WERI-Rb-1 (cell line): ENCODE measurements around the gene PNO1.

Source experiments
- DNase-seq: peaks from one replicate; pipeline ENCODE4 v3.0.0-alpha.2; 2020
- H3K27ac ChIP-seq: fragments of 250-450 bp; sonication (Bioruptor Pico); 2 replicates; pipeline ENCODE4 v1.5.1; 2020; ENCODE audit warnings: mild to moderate bottlenecking, moderate library complexity
- H3K27me3 ChIP-seq: fragments of 250-450 bp; sonication (Bioruptor Pico); 2 replicates; pipeline ENCODE4 v1.5.1; 2021; ENCODE audit warnings: mild to moderate bottlenecking, low read depth, moderate library complexity; ENCODE audit not compliant: insufficient read depth, severe bottlenecking
- H3K36me3 ChIP-seq: fragments of 250-450 bp; sonication (Bioruptor Pico); 2 replicates; pipeline ENCODE4 v1.5.1; 2020; ENCODE audit warnings: mild to moderate bottlenecking, moderate library complexity
- H3K4me3 ChIP-seq: 2 replicates; pipeline ENCODE4 v1.5.1; 2011; ENCODE audit warnings: low read depth, mild to moderate bottlenecking, control low read depth, low read length
- H3K9me3 ChIP-seq: fragments of 250-450 bp; sonication (Bioruptor Pico); 2 replicates; pipeline ENCODE4 v1.5.1; 2021; ENCODE audit warnings: mild to moderate bottlenecking, moderate library complexity; ENCODE audit not compliant: severe bottlenecking
- TF ChIP-seq, protein P1 (sequence below): IDR thresholded peaks from 2 replicates; pipeline ENCODE4 v1.5.1; 2011; ENCODE audit warnings: low read depth, mild to moderate bottlenecking, control low read depth, inconsistent platforms, low read length

PNO1 gene

DNA sequence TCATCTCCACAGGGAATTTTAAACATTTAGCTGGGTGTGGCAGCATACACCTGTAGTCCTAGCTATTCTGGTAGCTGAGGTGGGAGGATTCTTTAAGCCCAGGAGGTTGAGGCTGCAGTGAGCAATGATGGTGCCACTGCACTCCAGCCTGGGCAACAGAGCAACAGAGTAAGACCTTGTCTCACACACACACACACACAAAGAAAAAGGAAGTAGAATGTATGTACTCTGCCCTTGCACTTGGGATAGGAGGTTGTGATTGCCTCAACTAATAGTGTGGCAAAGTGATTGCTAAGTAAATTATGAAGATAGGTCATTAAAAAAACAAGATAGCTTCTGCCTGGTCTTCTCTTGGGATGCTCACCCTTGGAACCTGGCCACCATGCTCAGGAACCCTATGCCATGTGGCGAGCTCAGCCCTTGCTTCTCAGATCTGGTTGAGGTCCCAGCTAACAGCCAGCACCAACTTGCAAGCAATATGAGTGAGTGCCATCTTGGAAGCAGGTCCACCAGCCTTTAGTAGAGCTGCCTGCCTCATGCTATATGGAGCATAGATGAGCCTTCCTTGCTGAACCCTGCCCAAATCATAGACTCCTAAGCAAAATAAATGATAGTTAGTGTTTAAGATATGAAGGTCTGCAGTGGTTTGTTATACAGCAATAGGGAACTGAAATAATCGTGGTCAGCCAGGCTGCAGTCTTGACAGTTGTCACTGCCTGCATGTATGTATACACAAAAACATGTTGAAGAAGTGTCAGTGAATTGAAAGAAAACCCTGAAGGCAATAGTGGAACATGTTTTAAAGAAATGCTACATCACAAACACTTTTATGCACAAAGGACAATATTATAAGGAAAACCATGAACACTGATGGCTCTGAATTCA lies 30.1 kb upstream of the PNO1 start:
- peaks cover 7% of the 10 kb centered on the region; the same call in 1 of the 2 replicates for H3K36me3 ChIP-seq
- no peaks in the 10 kb centered on the region for H3K9me3 ChIP-seq
- H3K4me3 ChIP-seq = no peak overlapping the region
- TF ChIP-seq, protein P1, sequence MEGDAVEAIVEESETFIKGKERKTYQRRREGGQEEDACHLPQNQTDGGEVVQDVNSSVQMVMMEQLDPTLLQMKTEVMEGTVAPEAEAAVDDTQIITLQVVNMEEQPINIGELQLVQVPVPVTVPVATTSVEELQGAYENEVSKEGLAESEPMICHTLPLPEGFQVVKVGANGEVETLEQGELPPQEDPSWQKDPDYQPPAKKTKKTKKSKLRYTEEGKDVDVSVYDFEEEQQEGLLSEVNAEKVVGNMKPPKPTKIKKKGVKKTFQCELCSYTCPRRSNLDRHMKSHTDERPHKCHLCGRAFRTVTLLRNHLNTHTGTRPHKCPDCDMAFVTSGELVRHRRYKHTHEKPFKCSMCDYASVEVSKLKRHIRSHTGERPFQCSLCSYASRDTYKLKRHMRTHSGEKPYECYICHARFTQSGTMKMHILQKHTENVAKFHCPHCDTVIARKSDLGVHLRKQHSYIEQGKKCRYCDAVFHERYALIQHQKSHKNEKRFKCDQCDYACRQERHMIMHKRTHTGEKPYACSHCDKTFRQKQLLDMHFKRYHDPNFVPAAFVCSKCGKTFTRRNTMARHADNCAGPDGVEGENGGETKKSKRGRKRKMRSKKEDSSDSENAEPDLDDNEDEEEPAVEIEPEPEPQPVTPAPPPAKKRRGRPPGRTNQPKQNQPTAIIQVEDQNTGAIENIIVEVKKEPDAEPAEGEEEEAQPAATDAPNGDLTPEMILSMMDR = no peak
- no peak overlapping the region for H3K27ac ChIP-seq
- no peaks in the 10 kb centered on the region for H3K27me3 ChIP-seq
- no peak for DNase-seq

DNA sequence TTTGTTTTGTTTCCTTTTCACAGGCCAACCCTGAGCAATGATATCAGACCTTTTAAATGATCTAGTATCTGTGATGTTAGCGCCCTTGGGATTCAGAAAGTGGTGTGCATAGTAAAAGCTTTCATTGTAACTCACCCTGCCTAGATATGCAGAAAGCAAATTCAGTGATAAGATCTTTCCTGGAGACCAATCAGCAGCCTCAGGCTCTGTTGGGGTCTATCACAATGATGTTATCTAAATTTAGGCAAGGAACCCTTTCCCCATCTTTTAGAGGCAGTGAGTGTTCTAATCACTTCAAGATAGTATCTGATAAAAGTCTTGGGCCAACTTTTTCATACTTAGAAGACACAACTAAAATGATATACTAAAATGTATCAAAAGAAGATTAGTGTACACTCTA lies 23.6 kb upstream of the PNO1 start:
- Histone ChIP-seq H3K27ac (no peak overlapping the region), H3K4me3 (no peak overlapping the region), H3K27me3 (no peaks in the 10 kb centered on the region), H3K9me3 (no peaks in the 10 kb centered on the region), H3K36me3 (peaks cover 23% of the 10 kb centered on the region)
- no peak for DNase-seq
- TF ChIP-seq, protein P1 = no peak

DNA sequence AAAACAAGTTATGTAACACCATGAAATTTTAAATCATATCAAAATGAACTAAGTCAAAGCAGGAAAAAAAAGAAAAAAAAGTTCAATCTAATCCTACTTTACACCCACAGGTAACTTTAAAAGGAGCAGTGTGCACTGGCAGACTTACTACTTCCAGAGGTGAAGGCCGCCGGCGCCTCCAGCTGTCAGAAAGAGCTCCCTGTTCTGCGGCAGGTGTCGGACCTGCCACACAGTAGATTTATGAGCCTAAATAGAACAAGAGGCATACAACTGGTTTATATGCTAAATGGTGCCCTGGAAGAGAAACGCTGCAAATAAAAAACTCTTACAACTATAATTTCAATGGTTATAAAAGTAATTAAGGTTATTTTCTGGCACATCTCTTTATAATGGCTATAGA lies 23.1 kb upstream of the PNO1 start:
- Histone ChIP-seq H3K27ac (no peak overlapping the region), H3K9me3 (no peaks in the 10 kb centered on the region), H3K27me3 (no peaks in the 10 kb centered on the region), H3K4me3 (no peak overlapping the region), H3K36me3 (peaks cover 23% of the 10 kb centered on the region)
- peak; percentile 69 for DNase-seq
- TF ChIP-seq, protein P1 = peak; percentile 41; the same call in 1 of the 2 replicates

DNA sequence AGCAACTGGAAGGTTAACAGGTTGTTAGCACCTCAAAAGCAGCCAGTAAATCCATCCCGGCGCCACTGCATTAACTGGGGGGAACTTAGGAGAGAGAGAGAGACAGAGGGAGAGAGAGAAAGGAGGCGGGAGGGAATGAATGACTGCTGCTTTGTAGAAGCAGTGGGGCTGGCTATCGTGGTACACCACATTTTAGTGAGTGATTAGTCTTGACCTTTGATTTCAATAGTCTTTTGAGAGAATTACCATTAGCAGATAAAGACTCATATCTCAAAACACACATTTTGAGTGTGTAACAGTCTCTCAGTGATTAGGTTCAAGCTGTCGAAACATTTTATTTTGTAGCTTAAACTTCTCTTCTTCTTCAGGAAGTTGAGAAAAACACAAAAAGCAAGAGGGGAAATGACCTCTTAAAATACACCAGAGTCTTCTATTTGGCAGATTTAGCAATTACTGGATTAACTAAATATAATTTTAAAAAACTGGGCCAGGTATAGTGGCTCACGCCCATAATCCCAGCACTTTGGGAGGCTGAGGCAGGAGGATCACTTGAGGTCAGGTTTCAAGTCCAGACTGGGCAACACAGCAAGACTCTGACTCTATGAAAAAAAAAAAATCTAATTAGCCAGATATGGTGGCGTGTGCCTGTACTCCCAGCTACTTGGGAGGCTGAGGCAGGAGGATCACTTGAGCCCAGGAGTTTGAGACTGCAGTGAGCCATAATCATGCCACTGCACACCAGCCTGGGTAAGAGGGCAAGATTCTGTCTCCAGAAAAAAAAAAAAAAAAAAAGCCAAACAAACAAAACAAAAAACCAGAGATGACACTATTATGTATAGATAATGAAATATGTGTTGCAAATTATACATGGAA lies 22.0 kb upstream of the PNO1 start:
- peak; percentile 83 for DNase-seq
- Histone ChIP-seq H3K27ac (peak overlapping the region; percentile 61), H3K36me3 (peaks cover 18% of the 10 kb centered on the region), H3K9me3 (no peaks in the 10 kb centered on the region), H3K27me3 (no peaks in the 10 kb centered on the region), H3K4me3 (no peak overlapping the region)
- TF ChIP-seq, protein P1 = no peak

DNA sequence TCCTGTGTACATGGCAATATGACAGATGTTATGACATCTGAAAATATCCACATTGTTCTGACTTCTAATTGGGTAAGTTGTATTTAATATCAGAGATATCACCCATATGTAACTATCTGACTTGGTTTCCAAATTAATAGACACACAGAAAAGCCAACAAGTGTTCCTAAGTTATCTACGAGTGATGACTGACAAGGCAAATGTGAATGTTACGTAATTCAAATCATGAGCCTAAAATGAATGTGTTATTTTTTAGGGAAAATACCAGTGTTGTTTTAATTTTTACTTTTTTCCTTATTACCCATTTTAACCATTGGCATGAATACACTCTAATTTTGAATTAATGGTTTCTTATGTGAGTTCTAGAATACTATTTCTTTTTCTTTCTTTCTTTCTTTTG lies 15.8 kb upstream of the PNO1 start:
- no peaks in the 10 kb centered on the region for H3K27me3 ChIP-seq
- no peak overlapping the region for H3K27ac ChIP-seq
- H3K9me3 ChIP-seq = no peaks in the 10 kb centered on the region
- TF ChIP-seq, protein P1 = no peak
- H3K36me3 ChIP-seq = peaks cover 5% of the 10 kb centered on the region
- no peak for DNase-seq
- no peak overlapping the region for H3K4me3 ChIP-seq
